RPMI7951 (cell line): ENCODE measurements around the gene AMOTL1. TPM values are rescaled to one million over a fixed set of nuclear protein-coding genes. Genes with fewer than 3 reads are reported as not detected.

Experiments used
- DNase-seq: peaks from one replicate; pipeline ENCODE4 v3.0.0-alpha.2; 2012; ENCODE audit warnings: low read depth
- total RNA-seq: library from RNA; depleted of rRNA; stranded (reverse); fragments of >200 nt; shearing (Covaris generic); gene quantifications from 2 replicates; pipeline ENCODE4 v1.2.3, GENCODE V29; 2014

The AMOTL1 gene
- total RNA-seq, 1 experiment from 2014 or later, result 24.8 TPM

DNA sequence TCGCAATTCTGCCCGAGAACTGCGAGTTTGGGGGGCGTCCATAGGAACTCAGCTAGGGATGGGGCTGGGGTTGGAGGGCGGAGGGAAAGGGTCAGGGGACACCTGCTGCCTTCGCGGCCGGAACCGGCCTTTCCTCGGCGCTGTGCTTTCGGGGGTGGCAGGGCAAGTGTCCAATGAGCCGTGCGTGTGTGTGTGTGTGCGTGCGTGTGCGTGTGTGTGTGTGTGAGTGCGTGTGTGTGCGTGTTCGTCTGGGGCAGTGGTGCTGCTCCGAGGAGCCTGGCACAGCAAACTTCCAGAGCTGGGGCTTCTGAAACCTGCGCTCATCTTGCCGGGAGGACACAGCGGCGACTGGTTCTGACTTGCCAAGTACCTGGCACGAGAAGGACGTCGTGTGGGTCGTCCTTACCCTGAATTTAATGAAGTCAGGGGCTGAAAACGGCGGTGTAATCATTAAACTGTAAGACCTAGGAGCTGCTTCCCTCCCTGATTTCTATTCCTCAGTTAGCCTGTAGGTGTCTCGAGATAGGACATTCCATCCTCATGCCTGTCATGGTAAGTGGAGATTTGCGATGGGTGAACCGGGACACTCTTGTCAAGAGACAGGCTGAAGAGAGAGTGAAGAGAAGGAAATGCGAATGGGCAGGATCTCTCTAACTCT, 27.0 kb upstream of the AMOTL1 start:
- peak; percentile 80 for DNase-seq

DNA sequence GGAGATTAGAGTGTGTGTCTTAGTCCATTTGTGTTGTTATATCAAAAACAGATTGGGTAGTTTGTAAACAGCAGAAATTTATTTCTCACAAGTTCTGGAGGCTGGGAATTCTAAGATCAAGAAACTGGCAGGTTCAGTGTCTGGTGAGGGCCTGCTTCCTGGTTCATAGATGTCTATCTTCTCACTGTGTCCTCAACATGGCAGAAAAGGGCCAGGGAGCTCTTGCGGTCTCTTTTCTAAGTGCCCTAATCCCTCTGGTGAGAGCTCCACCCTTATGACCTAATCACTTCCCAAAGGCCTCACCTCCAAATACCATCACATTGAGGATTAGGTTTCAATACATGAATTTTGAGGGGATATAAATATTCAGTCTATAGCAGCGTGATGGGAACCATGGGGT, 25.5 kb upstream of the AMOTL1 start:
- no peak for DNase-seq

DNA sequence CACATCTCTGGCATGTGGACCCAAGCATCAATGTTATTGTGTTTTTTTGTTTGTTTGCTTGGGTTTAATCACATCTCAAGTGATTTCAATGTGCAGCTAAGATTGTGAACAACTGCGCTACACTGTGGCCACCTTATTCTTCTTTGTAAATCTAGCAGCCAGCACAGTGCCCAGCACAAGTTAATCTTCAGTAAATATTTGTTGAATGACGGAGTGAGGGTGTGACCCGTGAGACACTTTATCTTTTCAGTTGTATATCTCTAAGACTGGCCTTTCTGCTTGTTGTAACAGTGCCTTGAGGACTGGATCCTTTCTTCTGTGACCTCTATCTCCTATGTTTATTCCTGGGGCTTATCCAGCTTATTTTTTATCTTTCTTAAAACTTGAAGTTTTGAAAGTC, 21.4 kb upstream of the AMOTL1 start:
- no peak for DNase-seq

DNA sequence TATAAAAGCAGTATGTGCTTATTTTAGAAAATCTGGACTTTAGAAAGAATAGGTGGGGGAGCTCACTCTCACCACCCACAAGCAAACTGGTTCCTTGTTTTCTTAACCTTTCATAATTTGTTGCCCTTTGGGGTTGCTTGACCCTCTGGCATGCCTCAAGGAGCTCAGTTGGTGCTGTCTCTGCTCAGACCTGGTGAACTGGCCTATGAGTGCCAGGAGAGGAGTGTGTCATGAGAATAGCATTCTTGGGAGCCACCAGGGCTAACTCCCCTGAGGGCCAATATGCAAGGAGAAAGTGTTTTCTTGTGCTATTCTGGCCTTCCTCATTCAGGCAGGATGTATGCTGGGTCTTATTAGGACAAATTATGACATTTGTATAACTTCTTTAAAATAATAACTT, 21.0 kb upstream of the AMOTL1 start:
- DNase-seq, result peak; percentile 79

GRCh38 chr11:94747601-94748041, 20.5 kb upstream of the AMOTL1 start:
- DNase-seq, result no peak

DNA sequence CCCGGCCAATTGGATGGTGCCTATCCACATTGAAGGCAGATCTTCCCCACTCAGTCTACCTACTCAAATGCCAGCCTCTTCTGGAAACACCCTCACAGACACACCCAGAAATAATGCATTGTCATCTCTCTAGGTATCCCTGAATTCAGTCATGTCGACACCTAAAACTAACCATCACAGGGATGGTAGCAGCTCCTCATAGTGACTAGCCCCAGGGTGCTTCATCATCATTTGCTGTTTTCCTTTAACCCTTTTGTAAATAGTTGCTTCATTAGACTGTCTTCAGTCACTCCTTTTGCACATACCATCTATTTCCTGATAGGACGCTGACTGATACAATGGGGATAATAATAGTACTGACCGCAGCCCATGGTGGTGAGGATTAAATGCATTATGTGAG, 18.8 kb upstream of the AMOTL1 start:
- peak; percentile 81 for DNase-seq

- DNase-seq, result no peak
Measured at GRCh38 chr11:94750319-94751217, 17.6 kb upstream of the AMOTL1 start.

- DNase-seq, result no peak
Measured at GRCh38 chr11:94751218-94751609, 16.9 kb upstream of the AMOTL1 start.

DNA sequence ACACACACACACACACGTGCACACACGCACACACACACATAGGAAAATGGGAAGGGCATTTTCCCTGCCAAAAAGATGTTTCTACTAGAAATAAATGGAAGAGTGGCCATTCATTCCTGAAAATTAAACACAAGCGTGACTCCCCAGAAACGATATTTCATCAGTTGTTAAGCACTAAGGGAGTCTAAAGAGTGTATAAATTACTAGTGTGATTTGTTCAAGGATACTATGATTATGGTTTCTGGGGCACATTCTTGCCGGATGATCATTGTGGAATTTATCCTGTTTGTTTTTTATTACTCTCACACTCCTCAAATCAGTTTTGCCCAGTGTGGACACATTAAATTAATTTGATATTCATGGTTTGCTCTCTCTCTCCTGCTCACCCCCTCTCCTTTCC, 16.4 kb upstream of the AMOTL1 start:
- DNase-seq, result no peak

GRCh38 chr11:94753630-94754029, 14.5 kb upstream of the AMOTL1 start:
- no peak for DNase-seq

DNA sequence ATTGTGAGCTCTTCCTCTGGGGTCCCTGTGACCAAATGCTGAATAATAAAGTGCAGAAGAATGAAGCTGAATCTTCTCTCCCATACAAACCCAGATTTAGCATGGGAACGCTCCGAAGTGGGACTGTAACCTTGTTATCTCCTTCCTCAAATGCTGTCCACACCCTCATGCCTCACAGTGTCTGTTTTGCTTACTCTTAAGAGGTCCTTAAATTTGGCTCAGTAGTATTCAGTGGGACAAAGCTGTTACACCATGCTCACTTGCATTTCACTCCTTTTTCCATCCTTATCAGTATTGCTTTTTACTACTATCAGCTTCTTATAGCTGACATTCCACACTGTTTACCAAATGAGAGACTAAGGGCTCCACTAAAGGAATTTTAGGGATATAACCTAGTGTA, 13.8 kb upstream of the AMOTL1 start:
- DNase-seq, result no peak

- no peak for DNase-seq
Measured at GRCh38 chr11:94754819-94755218, 13.3 kb upstream of the AMOTL1 start.

- no peak for DNase-seq
Measured at GRCh38 chr11:94755494-94755893, 12.7 kb upstream of the AMOTL1 start.

DNA sequence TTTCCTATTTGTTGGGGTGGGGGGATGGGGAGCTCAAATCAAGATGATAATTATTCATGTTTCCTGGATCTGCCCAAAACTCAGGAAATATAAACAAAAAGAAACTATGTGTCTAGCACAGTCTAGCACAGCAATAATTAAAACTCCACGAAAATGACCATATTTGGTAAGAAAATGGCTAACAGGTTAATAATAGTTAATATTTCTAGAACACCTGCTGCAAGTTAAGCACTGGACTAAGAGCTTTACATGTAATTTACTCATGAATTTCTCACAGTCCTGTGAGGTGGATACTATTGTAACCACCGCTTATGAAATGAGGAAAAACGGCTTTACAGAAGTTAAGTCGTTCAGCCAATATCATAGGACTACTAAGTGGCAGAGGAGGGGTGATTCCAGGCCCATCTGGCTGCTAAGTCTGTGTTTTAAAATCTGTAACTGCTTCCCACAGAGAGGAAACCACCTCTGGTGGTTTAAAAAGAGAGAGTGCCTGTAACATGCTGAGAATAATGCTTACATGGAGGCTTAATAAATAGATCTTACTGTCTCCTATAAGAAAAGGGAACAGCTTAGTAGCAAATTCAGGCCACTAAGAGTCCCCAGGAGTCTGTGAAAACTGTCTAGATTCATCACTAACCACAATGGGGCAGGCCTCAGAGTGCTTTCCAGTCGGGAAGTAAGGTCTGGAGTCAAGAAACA, 11.0 kb upstream of the AMOTL1 start:
- DNase-seq, result no peak

DNA sequence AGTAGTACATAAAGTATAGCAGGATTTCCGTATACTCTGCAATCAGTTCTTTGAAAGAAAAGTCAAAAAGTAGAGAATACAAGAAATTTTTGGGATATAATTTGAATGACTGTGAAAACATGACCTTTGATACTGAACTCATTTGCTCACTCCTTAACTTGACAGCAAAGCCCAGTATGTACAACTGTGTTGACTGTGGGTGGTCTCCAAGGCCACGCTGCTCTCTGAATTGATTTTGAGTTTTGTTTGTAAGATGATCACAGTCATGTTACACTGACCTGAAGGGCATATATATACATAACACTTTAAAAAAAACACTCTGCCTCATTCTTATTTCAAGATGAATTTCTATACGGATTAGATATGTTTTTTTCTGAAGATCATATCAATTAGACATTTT, 9.5 kb upstream of the AMOTL1 start:
- no peak for DNase-seq

DNA sequence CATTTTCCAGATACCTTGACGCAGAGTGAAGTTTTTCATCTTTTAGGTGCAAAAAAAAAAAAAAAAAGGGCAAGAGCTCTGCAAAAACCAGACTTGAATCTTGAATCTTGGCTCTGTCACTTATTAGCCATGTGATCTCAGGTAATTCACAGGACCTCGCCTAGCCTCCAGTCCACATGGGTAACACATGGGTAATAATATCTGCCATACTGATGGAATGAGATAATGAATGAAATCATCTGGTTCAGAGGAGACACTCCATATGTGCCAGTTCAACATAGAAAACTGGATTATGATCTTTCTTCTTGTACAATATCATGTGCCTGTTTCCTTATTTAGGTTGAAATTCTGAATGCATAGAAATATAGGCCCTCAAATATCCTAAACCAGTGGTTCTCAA, 8.6 kb upstream of the AMOTL1 start:
- DNase-seq, result no peak

DNA sequence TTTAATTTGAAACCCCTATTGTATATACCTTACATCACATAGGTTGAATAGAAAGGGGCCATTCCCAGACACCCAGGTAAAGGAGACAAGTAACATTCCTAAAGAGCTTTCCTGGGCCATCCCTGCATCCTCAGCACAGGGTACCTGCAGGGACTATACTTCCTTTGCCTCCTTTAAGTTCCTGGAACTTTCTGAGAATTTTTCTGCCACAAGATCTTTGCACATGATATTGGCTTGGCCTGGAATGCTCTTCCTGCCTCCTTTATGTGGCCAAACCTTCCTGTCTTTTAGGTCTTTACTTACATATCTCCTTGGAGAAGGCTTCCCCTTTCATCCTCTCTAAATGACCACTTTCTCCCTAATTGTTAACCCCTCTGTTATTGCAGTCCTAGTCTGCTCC, 7.9 kb upstream of the AMOTL1 start:
- DNase-seq, result no peak

DNA sequence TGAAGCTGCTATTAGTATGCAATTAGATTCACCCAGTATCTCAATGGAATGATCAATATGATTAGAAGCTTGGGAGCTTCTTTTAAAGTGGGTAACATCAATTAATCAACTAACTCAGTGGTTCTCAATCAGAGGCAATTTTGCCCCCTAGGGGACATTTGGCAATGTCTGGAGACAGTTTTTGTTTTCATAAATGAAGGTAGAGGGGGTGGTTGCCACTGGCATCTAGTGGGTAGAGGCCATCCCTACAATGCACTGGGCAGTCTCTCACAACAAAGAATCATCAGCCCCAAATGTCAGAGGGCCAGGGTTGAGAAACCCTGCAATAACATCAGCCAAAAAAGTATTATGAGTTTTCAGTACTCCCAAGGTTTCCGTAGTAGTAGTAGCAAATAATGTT, 5.9 kb upstream of the AMOTL1 start:
- DNase-seq, result peak; percentile 58

DNA sequence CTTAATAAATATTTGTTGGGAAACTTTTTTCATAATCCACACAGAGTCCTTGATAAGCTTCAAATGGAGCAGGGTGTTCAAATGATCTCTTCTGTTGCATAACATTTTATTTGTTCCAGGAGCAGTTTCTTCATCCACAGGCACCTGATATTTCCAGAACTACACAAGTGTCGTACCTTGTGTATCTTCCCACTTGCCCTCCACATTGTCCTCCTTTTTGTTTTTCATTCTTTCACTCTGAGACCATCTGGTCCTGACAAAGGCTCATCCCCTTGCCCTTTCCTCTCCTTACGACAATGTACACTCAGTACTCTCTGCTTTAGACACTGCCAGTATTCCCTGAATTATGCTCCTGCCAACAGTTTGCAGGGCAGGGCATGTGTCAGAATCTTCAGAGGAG, 5.2 kb upstream of the AMOTL1 start:
- DNase-seq, result no peak

GRCh38 chr11:94766713-94767206, 1.4 kb upstream of the AMOTL1 start:
- DNase-seq, result no peak

DNA sequence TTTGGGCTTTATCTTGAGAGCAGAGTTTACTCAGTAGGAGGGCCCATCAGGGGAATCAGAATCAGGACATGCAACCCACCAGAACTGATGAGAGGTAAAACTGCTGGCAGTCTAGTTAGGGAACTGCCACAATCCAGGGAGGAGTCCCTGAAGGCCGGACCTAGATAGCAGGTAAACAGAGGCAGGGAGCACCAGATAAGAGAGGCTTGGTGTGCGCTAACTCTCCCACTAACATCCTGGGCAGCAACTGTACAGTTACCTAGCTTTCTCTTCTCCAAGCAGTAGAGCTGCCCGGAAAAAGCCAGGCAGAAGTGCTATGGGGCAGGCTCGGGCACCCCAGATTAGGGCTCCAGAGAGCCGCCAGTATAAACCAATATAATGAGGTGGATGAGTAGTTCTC, 865 bp upstream of the AMOTL1 start:
- no peak for DNase-seq
